ENCODE measurements around the gene SH3GLB1. TPM values are rescaled to one million over a fixed set of nuclear protein-coding genes. Genes with fewer than 3 reads are reported as not detected.
A peak's percentile ranks its signal among the peaks of the same experiment; 100 is the strongest.

Gene SH3GLB1
- total and polyA plus RNA-seq, 2 donors (not counting 3 experiments of a cell fraction or from before 2014, with no cell fraction given): 43.7 to 140 TPM

DNA sequence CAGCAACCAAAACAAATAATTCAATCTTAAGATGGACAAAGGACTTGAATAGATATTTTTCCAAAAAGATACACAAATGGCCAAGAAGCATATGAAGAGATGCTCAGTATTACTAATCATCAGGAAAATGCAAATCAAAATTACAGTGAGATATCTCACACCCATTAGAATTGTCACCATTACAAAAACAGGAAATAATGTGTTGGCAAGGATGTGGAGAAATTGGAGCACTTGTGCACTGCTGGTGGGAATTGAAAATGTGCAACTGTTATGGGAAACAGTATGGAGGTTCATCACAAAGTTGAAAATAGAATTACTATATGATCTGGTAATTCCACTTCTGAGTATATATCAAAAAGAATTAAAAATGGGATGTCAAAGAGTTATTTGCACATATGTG, 83.2 kb downstream of the SH3GLB1 start:
- no peaks in the 10 kb centered on the region for H3K27me3 ChIP-seq (ENCODE audit: control insufficient read depth in 2 of 2, insufficient read depth in 2 of 2, low read length in 2 of 2)
- ChIA-PET POLR2A (no interaction called here), CTCF (interaction anchor here (0.7 to 1.4 kb wide), 2 partner anchors 84 to 177 kb away, joined by 3 to 7 read pairs; partner anchors contain the start of gene SH3GLB1)
- BruUV-seq (replicated peaks): no TSS peak
- no peak overlapping the region for H3K4me3 ChIP-seq (replicated peaks in 1 of 3; ENCODE audit: insufficient read depth in 1 of 3, low read depth in 1 of 3, low read length in 3 of 3)
- H2AFZ ChIP-seq (ENCODE audit: low read depth, low read length): no peak overlapping the region
- TF ChIP-seq POLR2AphosphoS5 (IDR thresholded peaks at IDR 0.05; ENCODE audit: insufficient read depth, low read depth, low read length) (no peak), FOS (IDR thresholded peaks at IDR 0.05; ENCODE audit: borderline replicate concordance, insufficient read depth, low read length) (no peak), POLR2A (IDR thresholded peaks at IDR 0.05; ENCODE audit: low read depth, low read length) (no peak), EZH2 (IDR thresholded peaks at IDR 0.05; ENCODE audit: borderline replicate concordance, low read depth, low read length, severe bottlenecking) (no peak), MYC (IDR thresholded peaks at IDR 0.05; ENCODE audit: low read depth, low read length) (no peak), GATA2 (IDR thresholded peaks at IDR 0.05; ENCODE audit: insufficient read depth, insufficient read length, low read depth, low read length) (no peak)
- TF ChIP-seq, protein P1, sequence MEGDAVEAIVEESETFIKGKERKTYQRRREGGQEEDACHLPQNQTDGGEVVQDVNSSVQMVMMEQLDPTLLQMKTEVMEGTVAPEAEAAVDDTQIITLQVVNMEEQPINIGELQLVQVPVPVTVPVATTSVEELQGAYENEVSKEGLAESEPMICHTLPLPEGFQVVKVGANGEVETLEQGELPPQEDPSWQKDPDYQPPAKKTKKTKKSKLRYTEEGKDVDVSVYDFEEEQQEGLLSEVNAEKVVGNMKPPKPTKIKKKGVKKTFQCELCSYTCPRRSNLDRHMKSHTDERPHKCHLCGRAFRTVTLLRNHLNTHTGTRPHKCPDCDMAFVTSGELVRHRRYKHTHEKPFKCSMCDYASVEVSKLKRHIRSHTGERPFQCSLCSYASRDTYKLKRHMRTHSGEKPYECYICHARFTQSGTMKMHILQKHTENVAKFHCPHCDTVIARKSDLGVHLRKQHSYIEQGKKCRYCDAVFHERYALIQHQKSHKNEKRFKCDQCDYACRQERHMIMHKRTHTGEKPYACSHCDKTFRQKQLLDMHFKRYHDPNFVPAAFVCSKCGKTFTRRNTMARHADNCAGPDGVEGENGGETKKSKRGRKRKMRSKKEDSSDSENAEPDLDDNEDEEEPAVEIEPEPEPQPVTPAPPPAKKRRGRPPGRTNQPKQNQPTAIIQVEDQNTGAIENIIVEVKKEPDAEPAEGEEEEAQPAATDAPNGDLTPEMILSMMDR (IDR thresholded peaks at IDR 0.05; ENCODE audit: extremely low read depth in 1 of 2, insufficient read depth in 1 of 2, low read depth in 1 of 2, low read length in 2 of 2): no peak
- H3K36me3 ChIP-seq (ENCODE audit: control insufficient read depth in 2 of 2, extremely low read depth in 1 of 2, insufficient read depth in 2 of 2, low read length in 2 of 2): no peaks in the 10 kb centered on the region
- no peak overlapping the region for H3K9ac ChIP-seq (replicated peaks; ENCODE audit: extremely low read depth, insufficient read depth, low read length)
- dilution Hi-C loops (cut with MboI; ENCODE audit: extremely low pct_ligation_motif_present, low sequenced_read_pairs) (no loop called here), intact Hi-C loops (cut with micrococcal nuclease) (no loop called here)
- H3K79me2 ChIP-seq (ENCODE audit: control insufficient read depth, insufficient read depth, low read length): no peaks in the 10 kb centered on the region
- peaks cover 27% of the 10 kb centered on the region for H3K4me1 ChIP-seq (ENCODE audit: control insufficient read depth, extremely low read depth, insufficient read depth, low read length)
- H3K9me1 ChIP-seq (replicated peaks; ENCODE audit: control insufficient read depth, extremely low read depth, insufficient read depth, low read length): no peaks in the 10 kb centered on the region
- no peak for FAIRE-seq
- peak overlapping the region; percentile 68 for H3K27ac ChIP-seq (ENCODE audit: insufficient read depth, low read depth, low read length)
- no peaks in the 10 kb centered on the region for H3K9me3 ChIP-seq (replicated peaks; ENCODE audit: control insufficient read depth, insufficient read depth, low read length)
- peak overlapping the region; percentile 64 for H3K4me2 ChIP-seq (ENCODE audit: insufficient read depth, low read length)
- DNase-seq (ENCODE audit: low read depth, low spot score): peak; percentile 68
- no peaks in the 10 kb centered on the region for H4K20me1 ChIP-seq (replicated peaks; ENCODE audit: control insufficient read depth, extremely low read depth, insufficient read depth, low read length)
